ENCODE results near the gene JMJD1C.

DNA sequence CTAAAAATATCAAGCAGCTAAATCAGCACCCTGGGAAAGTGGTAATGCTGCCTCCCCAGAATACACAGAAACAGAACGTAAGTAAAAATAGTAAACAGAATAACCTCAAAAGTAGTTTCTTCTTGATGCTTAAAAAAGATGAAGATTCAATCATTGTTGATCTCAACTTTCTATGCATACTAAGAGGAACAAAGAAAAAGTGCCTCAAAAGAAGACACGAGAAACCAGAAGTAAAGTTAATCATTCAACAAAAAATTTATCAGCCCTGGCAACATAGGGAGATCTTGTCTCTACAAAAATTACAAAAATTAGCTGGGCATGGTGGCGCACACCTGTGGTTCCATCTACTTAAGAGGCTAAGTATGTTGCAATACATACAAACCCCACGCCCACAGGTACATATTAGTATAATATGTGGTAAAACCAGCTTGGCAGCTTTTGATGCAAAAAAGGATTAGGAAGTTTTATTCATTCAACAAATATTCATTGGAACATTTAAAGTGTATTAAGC, 179.0 kb downstream of the JMJD1C start:
- TF ChIP-seq CTCF (IDR thresholded peaks at IDR 0.05) (no peak), POLR2A (IDR thresholded peaks at IDR 0.05) (no peak)
